ENCODE data around the gene SLC18A3.
A peak's percentile ranks its signal among the peaks of the same experiment; 100 is the strongest.

Gene SLC18A3

DNA sequence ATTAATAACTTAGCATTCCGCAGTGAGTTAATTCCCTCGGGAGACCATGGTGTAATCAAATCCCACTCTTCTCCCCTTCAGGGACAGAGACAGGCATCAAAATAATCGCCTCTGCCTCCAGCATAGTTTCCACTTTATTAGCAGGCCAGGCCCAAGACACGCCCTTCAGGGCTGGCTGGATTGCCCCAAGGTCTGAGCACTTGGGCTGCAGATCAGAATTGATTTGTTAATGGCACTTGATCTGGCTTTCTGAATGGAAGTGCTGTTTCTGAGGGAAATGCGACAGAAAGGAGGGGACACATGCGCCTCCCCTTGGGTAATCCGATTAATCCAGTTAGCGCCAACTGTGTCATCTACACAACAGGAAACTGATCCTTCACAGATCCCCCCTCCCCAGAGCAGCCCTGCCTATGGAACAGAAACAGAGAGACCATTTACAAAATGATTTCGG lies 19.3 kb downstream of the SLC18A3 start:
- DNase-seq: no peak

DNA sequence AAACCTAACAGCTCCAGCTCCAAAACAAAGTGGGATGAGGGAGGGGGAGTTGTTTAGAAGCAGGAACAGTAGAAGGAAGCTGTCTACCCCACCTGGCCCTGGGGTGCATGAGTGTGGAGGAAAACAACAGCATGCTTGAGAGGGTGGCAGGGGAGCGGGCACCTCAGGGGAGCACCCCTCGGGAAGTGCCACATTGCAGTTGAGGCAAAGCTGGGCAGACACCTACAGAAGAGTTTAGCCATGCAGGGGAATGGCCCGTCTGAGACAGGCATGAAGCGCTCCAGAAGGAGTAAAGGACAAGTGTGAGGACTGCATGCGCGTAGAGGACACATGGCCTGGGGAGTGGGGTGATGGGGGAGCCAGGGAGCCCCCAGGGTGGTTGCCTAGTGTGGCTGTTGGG lies 21.9 kb downstream of the SLC18A3 start:
- no peak for DNase-seq

GRCh38 chr10:49632406-49633317 lies 22.6 kb downstream of the SLC18A3 start:
- no peak for DNase-seq

DNA sequence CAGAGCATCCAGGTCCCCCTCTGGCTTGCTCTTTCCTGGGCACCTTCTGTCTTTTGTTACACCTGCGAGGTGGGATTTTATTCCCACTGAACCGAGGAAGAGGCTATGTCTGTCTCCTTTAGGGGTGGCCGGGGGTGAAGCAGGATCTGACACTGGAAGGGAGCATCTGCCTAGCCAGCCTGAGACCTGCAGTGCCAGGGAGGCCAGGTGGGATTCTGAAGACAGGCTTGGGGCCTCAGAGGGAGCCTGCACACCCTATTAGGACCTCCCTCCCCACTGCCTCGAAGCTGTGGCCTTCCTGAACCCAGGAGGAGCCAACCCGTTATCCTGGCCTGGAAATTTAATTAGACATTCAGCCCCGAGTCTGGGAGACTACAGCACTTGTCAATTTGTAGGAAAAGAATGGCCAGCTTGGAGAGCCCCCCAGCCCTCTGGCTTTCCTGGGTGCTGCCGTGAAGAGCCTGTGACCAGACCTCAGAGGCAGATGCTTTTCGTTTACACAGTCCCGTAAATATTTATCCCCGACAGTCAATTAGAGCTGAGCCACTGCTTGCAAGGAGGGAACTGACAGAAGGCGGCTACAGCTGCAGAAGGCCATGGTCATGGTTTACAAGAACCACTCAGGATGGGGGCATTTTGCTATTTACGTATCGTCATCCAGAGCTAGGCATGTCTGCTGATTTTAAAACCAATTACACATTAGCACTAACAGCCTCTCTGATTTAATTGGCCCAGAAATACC lies 23.4 kb downstream of the SLC18A3 start:
- DNase-seq: no peak

GRCh38 chr10:49634069-49634660 lies 24.1 kb downstream of the SLC18A3 start:
- DNase-seq: peak; percentile 18

DNA sequence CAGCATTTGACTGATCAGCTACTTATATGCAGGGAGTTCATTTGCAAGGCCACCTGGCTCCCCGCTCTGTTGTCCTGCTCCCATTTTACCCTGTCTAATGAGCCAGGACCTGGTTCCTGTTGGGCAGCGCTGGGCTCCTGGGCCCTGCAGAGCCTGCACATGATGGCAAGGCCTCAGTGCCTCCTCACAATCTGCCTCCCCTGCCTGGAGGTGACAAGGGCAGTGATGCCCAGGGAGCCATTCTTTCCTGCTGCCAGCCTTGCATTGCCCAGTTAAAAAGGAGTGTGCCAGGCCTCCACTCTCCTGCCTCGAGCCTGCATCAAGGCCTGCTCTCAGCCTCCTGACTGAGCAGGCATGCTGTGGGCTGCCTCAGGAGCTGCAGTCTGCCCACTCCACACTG lies 32.2 kb downstream of the SLC18A3 start:
- no peak for DNase-seq

- no peak for DNase-seq
These were observed 33.3 kb downstream of the SLC18A3 start for GRCh38 chr10:49643241-49644034.

- no peak for DNase-seq
These were observed 34.0 kb downstream of the SLC18A3 start for GRCh38 chr10:49644035-49644646.

GRCh38 chr10:49645417-49645816 lies 35.3 kb downstream of the SLC18A3 start:
- no peak for DNase-seq

GRCh38 chr10:49645871-49646870 lies 36.1 kb downstream of the SLC18A3 start:
- DNase-seq: no peak

GRCh38 chr10:49647554-49647953 lies 37.4 kb downstream of the SLC18A3 start:
- no peak for DNase-seq

DNA sequence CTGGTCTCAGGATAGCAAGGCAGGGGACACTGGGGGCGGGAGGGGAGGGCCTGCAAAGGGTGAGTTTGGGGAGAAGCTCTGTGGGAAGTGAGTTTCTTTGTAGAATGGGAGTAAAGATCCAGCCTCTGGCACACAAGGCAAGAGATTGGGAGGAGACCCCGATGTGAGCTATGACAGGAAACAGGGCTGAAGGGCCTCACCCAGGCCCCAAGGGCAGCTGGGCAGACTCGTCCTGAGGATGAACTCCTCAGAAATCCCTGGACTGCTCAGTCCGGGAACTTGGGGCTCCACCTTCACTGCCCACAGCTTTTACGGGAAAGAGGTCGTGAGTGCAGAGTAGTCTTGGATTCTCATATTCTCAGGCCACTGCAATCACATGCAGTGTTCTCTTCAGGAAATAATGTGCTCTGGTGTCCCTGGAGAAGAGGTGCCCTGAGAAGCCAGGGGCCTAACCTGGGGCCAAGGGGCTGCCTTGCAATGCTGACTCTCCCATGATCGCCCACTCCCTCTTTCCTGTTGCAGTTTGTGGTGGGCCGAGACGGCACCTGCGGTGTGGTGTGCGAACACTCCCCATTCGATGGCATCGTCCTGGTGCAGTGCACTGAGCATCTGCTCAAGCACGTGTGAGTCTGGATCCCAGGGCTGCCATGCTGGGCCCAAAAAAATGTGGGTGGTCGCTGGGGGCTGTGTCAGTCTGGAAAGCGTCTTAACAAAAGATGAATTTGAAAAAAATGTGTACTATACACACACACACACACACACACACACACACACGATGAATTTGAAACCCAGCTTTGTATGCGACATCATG lies 38.1 kb downstream of the SLC18A3 start:
- DNase-seq: no peak

- no peak for DNase-seq
These were observed 39.2 kb downstream of the SLC18A3 start for GRCh38 chr10:49649294-49649693.

- DNase-seq: no peak
These were observed 40.0 kb downstream of the SLC18A3 start for GRCh38 chr10:49649936-49650723.

DNA sequence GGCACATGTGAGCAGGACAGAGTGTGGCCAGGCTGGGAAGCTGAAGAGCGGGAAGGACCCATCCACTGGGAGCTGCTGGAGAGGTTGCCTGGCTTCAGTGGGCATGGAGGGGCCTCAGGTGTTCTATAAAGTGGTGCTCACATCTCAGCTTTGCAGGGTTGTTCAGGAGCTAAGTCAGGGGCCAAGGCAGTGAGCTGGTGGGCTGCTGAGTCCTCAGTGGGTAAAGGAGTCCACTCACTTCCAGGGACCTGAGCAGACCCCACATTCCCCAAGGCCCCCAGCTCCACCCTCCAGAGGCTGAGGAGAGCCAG lies 40.6 kb downstream of the SLC18A3 start:
- DNase-seq: no peak

- DNase-seq: no peak
These were observed 41.1 kb downstream of the SLC18A3 start for GRCh38 chr10:49651039-49651835.

DNA sequence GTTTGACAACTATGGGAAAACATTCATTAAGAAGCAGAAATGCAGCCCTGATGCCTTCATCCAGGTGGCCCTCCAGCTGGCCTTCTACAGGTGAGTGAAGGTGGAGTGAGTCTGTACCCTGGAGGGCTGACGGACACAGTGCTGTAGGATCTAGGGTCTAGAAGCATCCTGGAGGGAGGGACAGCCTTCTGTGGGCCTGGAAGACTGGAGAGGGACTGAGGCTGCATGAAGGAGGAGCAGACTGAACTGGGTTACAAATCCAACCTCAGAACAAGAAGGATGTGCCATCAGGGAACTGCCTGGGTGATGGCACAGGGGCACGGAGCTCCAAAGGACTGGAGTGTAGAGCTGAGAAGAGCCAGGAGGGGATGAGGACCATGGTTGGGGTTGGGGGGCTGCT lies 41.8 kb downstream of the SLC18A3 start:
- DNase-seq: no peak

DNA sequence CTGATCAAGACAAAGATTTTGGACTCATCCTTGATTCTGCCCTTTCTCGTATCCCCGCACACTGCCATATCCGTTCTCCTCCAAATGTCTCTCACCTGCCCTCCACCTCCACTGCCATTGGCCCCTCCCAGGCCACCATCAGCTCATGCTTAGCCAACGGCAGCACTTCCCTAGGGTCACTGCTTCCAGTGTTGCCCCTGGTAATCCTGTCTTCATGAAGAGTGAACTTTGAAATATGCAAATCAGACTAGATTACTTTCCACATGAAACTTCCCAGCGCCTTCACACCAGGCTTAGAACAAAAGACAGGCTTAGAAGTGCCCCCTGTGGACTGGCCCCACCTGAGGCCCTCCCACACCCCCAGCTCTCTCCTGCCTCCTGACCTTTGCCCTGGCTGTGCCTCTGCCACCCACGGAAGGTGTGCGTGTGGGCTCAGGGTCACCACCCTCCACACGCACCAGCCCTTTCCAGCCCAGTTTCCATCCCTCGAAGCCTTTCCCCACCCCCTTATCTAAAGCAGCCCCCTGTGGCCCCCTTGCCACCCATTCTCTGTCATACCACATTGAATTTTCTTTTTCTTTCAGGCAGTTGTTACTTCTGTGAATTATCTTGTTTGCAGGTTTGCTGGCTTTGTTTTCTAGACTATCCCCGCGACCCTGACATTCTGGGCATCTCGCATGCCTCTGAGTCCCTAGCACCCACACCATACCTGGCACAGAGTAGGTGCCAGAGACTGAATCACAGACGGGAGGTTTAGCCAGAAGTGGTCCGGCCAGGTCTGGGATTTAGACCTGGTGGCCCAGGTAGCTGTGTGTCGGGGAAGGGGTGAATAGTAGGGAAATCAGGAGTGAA lies 42.5 kb downstream of the SLC18A3 start:
- DNase-seq: no peak

All from activated CD4-positive, CD25-positive, alpha-beta regulatory T cell treated with anti-CD3 and anti-CD28 coated beads, Interleukin-2, amount 50 U/mL, for 72 hours (primary cell).